HEK293 (cell line): ENCODE data around the gene ZSWIM6.

Experiments used
- CTCF ChIA-PET: fragments of 350-600 bp; formaldehyde crosslinking; extraction: SDS; loops from one replicate; lab custom pipeline; 2021; ENCODE audit warnings: antibody characterized with exemption; lab: Yijun Ruan, JAX
- POLR2A ChIA-PET: fragments of 300-600 bp; formaldehyde crosslinking; extraction: SDS; loops from one replicate; lab custom pipeline; 2020; ENCODE audit warnings: antibody characterized with exemption, inconsistent platforms; lab: Yijun Ruan, JAX
- H3K27ac ChIP-seq: fragments of 200-500 bp; sonication (Bioruptor generic); 2 replicates; pipeline ENCODE4 v1.5.1; 2014; ENCODE audit warnings: low read depth, low read length, control low read depth, inconsistent platforms; ENCODE audit errors: extremely low read depth
- H3K36me3 ChIP-seq, 2 experiments: fragments of 200-500 bp in 1 of 2; sonication (Bioruptor generic) in 1 of 2; 1 replicate in 1 of 2; 2 replicates in 1 of 2; pipeline ENCODE4 v1.5.1; 2014 to 2017; ENCODE audit warnings: inconsistent platforms in 2 of 2, low read length in 2 of 2; ENCODE audit not compliant: control insufficient read depth in 2 of 2, insufficient read depth in 1 of 2
- H3K4me1 ChIP-seq: fragments of 200-500 bp; sonication (Bioruptor generic); 2 replicates; pipeline ENCODE4 v1.5.1; 2014; ENCODE audit warnings: mild to moderate bottlenecking, low read length, inconsistent platforms; ENCODE audit not compliant: control insufficient read depth, insufficient read depth
- H3K4me3 ChIP-seq: 2 replicates; pipeline ENCODE4 v1.5.1; 2011; ENCODE audit warnings: low read depth, mild to moderate bottlenecking, control low read depth, low read length, moderate library complexity
- H3K9me3 ChIP-seq: fragments of 200-500 bp; sonication (Bioruptor generic); 2 replicates; pipeline ENCODE4 v1.5.1; 2014; ENCODE audit warnings: low read depth, low read length, inconsistent platforms; ENCODE audit not compliant: control insufficient read depth, insufficient read depth
- GLI2 ChIP-seq: fragments of 450-650 bp; formaldehyde crosslinking; IDR thresholded peaks from 2 replicates; pipeline ENCODE4; 2017; ENCODE audit warnings: missing biosample characterization, missing genetic modification characterization, low read depth, borderline replicate concordance
- ZFHX2 ChIP-seq: fragments of 450-650 bp; formaldehyde crosslinking; conservative IDR thresholded peaks from 2 replicates; pipeline ENCODE4 v1.5.1; 2016; ENCODE audit warnings: missing biosample characterization, missing genetic modification characterization
- ZFP37 ChIP-seq: fragments of 450-650 bp; formaldehyde crosslinking; IDR thresholded peaks from 2 replicates; pipeline ENCODE4 v1.5.1; 2016; ENCODE audit warnings: missing biosample characterization, missing genetic modification characterization
- ZNF132 ChIP-seq: fragments of 450-650 bp; formaldehyde crosslinking; IDR thresholded peaks from 2 replicates; pipeline ENCODE4 v1.5.1; 2017; ENCODE audit warnings: missing biosample characterization, missing genetic modification characterization, borderline replicate concordance
- ZNF138 ChIP-seq: fragments of 450-650 bp; formaldehyde crosslinking; IDR thresholded peaks from 2 replicates; pipeline ENCODE4 v1.5.1; 2016; ENCODE audit warnings: missing biosample characterization, missing genetic modification characterization, borderline replicate concordance
- ZNF211 ChIP-seq: fragments of 450-650 bp; formaldehyde crosslinking; IDR thresholded peaks from 2 replicates; pipeline ENCODE4 v1.5.1; 2016; ENCODE audit warnings: low read depth, missing biosample characterization, missing genetic modification characterization
- ZNF223 ChIP-seq: fragments of 450-650 bp; formaldehyde crosslinking; IDR thresholded peaks from 2 replicates; pipeline ENCODE4 v1.5.1; 2016; ENCODE audit warnings: missing biosample characterization, missing genetic modification characterization
- ZNF398 ChIP-seq: fragments of 450-650 bp; formaldehyde crosslinking; IDR thresholded peaks from 2 replicates; pipeline ENCODE4 v1.5.1; 2017; ENCODE audit warnings: missing biosample characterization, missing genetic modification characterization
- ZNF48 ChIP-seq: fragments of 450-650 bp; formaldehyde crosslinking; IDR thresholded peaks from 2 replicates; pipeline ENCODE4 v1.5.1; 2016; ENCODE audit warnings: missing biosample characterization, missing genetic modification characterization
- ZNF623 ChIP-seq: fragments of 450-650 bp; formaldehyde crosslinking; IDR thresholded peaks from 2 replicates; pipeline ENCODE4 v1.5.1; 2016; ENCODE audit warnings: missing biosample characterization, missing genetic modification characterization
- ZNF777 ChIP-seq: fragments of 450-650 bp; formaldehyde crosslinking; IDR thresholded peaks from 2 replicates; pipeline ENCODE4 v1.5.1; 2017; ENCODE audit warnings: missing biosample characterization, missing genetic modification characterization, borderline replicate concordance
- ZNF791 ChIP-seq: fragments of 450-650 bp; formaldehyde crosslinking; IDR thresholded peaks from 2 replicates; pipeline ENCODE4 v1.5.1; 2016; ENCODE audit warnings: missing biosample characterization, missing genetic modification characterization
- ZNF830 ChIP-seq: fragments of 450-650 bp; IDR thresholded peaks from 2 replicates; pipeline ENCODE4 v1.5.0; 2018; ENCODE audit warnings: missing biosample characterization, missing genetic modification characterization, low read depth, mild to moderate bottlenecking, moderate library complexity
- ZXDB ChIP-seq: fragments of 450-650 bp; formaldehyde crosslinking; IDR thresholded peaks from 2 replicates; pipeline ENCODE4 v1.5.1; 2016; ENCODE audit warnings: missing biosample characterization, missing genetic modification characterization
- TF ChIP-seq, protein P1 (sequence below): fragments of 450-650 bp; formaldehyde crosslinking; IDR thresholded peaks from 2 replicates; pipeline ENCODE4 v1.5.1; 2016; ENCODE audit warnings: missing biosample characterization, missing genetic modification characterization
- TF ChIP-seq, protein P2 (sequence below): sonication (generic); formaldehyde crosslinking; IDR thresholded peaks from 2 replicates; pipeline ENCODE4 v1.8.1; 2022; ENCODE audit warnings: mild to moderate bottlenecking, moderate library complexity, missing genetic modification reagents

The ZSWIM6 gene

GRCh38 chr5:61298580-61298979 is 33.5 kb upstream of the ZSWIM6 start (continued):
- no peak for TF ChIP-seq ZNF830 (tag by site-specific recombination)
- no peak for TF ChIP-seq ZNF398 (tag by site-specific recombination)
- no peak for TF ChIP-seq ZFHX2 (tag by site-specific recombination)
- no peak for TF ChIP-seq ZNF777 (tag by site-specific recombination)

DNA sequence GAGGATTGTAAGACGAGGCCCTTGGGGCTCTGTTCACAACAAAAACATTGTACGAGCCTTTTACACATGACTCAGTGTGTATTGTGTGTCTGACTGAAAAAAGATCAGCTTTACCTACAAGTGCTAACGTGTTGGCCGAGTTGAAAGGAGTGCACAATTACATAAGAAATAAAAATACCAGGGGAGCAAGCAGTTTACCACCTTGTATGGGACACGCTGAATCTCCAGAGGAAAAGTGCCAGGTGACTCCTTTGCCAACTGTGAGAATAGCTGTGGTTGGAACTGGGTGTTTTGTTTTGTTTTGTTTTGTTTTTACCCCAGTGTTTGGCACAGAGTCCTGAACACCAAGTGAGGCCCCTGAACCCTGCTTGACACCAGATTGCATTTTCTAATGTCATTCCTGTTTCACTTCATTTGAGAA is 32.8 kb upstream of the ZSWIM6 start:
- H3K27ac ChIP-seq = no peak overlapping the region
- no peaks in the 10 kb centered on the region for H3K36me3 ChIP-seq
- TF ChIP-seq GLI2 (no peak), ZXDB (tag by site-specific recombination) (no peak), ZNF132 (no peak), ZNF223 (tag by site-specific recombination) (no peak), ZNF48 (tag by site-specific recombination) (no peak), ZNF623 (tag by site-specific recombination) (no peak), ZFP37 (tag by site-specific recombination) (no peak)
- TF ChIP-seq, protein P1, sequence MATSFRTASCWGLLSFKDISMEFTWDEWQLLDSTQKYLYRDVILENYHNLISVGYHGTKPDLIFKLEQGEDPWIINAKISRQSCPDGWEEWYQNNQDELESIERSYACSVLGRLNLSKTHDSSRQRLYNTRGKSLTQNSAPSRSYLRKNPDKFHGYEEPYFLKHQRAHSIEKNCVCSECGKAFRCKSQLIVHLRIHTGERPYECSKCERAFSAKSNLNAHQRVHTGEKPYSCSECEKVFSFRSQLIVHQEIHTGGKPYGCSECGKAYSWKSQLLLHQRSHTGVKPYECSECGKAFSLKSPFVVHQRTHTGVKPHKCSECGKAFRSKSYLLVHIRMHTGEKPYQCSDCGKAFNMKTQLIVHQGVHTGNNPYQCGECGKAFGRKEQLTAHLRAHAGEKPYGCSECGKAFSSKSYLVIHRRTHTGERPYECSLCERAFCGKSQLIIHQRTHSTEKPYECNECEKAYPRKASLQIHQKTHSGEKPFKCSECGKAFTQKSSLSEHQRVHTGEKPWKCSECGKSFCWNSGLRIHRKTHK (tag by site-specific recombination) = no peak
- TF ChIP-seq, protein P2, sequence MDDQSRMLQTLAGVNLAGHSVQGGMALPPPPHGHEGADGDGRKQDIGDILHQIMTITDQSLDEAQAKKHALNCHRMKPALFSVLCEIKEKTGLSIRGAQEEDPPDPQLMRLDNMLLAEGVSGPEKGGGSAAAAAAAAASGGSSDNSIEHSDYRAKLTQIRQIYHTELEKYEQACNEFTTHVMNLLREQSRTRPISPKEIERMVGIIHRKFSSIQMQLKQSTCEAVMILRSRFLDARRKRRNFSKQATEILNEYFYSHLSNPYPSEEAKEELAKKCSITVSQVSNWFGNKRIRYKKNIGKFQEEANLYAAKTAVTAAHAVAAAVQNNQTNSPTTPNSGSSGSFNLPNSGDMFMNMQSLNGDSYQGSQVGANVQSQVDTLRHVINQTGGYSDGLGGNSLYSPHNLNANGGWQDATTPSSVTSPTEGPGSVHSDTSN (CRISPR knock-in tag) = no peak
- H3K9me3 ChIP-seq = no peaks in the 10 kb centered on the region
- H3K4me1 ChIP-seq = no peaks in the 10 kb centered on the region
- ChIA-PET POLR2A (no interaction called here), CTCF (interaction anchor here (1.0 to 1.2 kb wide), 2 partner anchors 8 to 9 kb away, joined by 3 read pairs; no protein-coding TSS in a partner anchor)
- H3K4me3 ChIP-seq = no peak overlapping the region

GRCh38 chr5:61301341-61302199 is 30.5 kb upstream of the ZSWIM6 start:
- no peak overlapping the region for H3K4me3 ChIP-seq
- no peaks in the 10 kb centered on the region for H3K9me3 ChIP-seq
- H3K36me3 ChIP-seq = no peaks in the 10 kb centered on the region
- POLR2A ChIA-PET = interaction anchor here (0.6 to 2.1 kb wide), 4 partner anchors 14 to 151 kb away, joined by 3 to 10 read pairs (median 4); partner anchors contain the start of gene ZSWIM6
- TF ChIP-seq ZNF791 (no peak), ZNF138 (no peak), ZNF211 (tag by site-specific recombination) (no peak)
- TF ChIP-seq, all 188 proteins: peak for 0
- Histone ChIP-seq H3K27ac (no peak overlapping the region), H3K4me1 (peaks cover 6% of the 10 kb centered on the region)
- CTCF ChIA-PET = interaction anchor here (0.6 to 1.1 kb wide), 2 partner anchors 21 to 30 kb away, joined by 3 to 4 read pairs; no protein-coding TSS in a partner anchor
